ENCODE measurements around the gene COQ6. TPM values are rescaled to one million over a fixed set of nuclear protein-coding genes. Genes with fewer than 3 reads are reported as not detected.

Gene COQ6
- total RNA-seq: 10 to 100 TPM; 26.3 to 31.3 TPM

DNA sequence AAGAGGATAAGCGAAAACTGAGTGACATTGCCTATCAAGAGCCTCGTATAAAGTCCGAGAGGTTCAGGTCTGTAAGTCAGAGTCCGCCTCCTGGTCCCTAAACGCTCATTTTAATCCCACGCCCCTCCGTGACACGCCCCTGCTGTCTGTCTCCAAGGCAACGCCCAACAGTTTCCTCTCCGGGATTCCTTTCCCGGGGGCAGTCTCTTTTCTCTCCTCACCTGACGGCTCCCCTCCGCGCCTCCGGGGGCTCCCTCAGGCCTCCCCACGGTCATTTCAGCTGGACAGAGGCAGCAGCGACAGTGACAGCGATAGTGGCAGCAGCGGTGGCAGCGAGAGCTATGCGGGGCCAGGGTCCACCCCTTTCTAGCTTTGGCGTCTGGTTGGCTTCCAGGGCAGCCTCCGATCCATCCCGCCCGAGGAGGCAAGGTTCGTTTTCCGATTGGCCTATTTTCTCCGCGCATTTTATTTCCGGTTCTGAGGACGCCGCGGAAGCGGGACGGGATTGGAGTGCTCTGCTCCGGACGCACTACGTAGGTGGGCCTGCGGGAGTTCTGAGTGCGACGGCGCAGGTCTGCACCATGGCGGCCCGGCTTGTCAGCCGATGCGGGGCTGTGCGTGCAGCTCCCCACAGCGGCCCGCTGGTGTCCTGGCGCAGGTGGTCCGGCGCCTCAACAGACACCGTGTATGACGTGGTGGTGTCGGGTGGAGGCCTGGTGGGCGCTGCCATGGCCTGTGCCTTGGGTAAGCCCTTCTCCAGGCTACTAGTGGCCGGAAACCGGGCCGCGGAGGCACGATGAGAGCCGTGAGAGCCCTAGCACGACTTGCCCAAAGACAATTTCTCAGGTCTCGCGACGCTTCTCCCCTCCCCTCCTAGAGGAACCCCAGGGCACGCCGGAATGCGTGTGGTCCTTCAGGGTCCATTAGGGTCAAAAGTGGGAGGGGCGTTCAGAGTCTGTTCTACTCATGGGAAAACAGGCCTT lies at the start of gene COQ6, which contains the start of gene FAM161B:
Gene COQ6 (plus strand): TSS at position 551 of the 983 bp plus-strand sequence. CDS start 31 bp downstream, at position 582.
Gene FAM161B (minus strand): TSS at position 343 of the 983 bp plus-strand sequence. CDS start 68 bp downstream, at position 275.

Small RNA genes lying within 50 kb of the gene (small RNA-seq; reads per million reads assigned to genes)
- gene AC005480.2 (0 reads per million in 2 donors), gene RF00019 (0 reads per million in 2 donors)

Other genes with a start within 250 kb of the COQ6 start
- gene PNMA1, start 235.9 kb upstream of the COQ6 start, total RNA-seq: 10 to 100 TPM; 23.1 to 25.0 TPM
- 1 to 10 TPM; 2.7 to 8.6 TPM for gene PTGR2, start 98.5 kb upstream of the COQ6 start, total RNA-seq
- 100 to 1,000 TPM in 1 of 2 donors, 10 to 100 TPM in 1; 76.4 to 104 TPM for gene ZNF410, start 63.4 kb upstream of the COQ6 start, total RNA-seq
- 1 to 10 TPM in 1 of 2 donors, under 1 TPM in 1; 1.00 to 2.4 TPM for gene FAM161B, start 208 bp upstream of the COQ6 start, total RNA-seq
- gene ENTPD5, start 69.0 kb downstream of the COQ6 start, total RNA-seq: 1 to 10 TPM; 8.3 to 9.3 TPM
- 1 to 10 TPM; 2.7 to 4.1 TPM for gene BBOF1, start 69.0 kb downstream of the COQ6 start, total RNA-seq
- gene ALDH6A1, start 134.2 kb downstream of the COQ6 start, total RNA-seq: 10 to 100 TPM; 11.3 to 19.3 TPM
- 10 to 100 TPM in 1 of 2 donors, 1 to 10 TPM in 1; 10.0 to 14.7 TPM for gene LIN52, start 134.7 kb downstream of the COQ6 start, total RNA-seq

Data from melanocyte of skin (primary cell).